IMR-90 (cell line): ENCODE measurements around the gene DAPK3. TPM values are rescaled to one million over a fixed set of nuclear protein-coding genes. Genes with fewer than 3 reads are reported as not detected.
A peak's percentile ranks its signal among the peaks of the same experiment; 100 is the strongest.
"Not testable (repeated sequence)": the region's sequence is repeated elsewhere in the genome, so short reads cannot be mapped to it uniquely, and the experiment has no call there.

Experiments
- ATAC-seq: fragments of 200-7000 bp; cut with Tn5 transposase; 2 replicates; pipeline ENCODE4 v1.9.1; 2020; ENCODE audit warnings: low read depth, mild to moderate bottlenecking, moderate library complexity
- BruUV-seq: library from RNA; stranded (reverse); fragments of 400-500 nt; replicated peaks from 2 replicates; lab custom pipeline; 2021; lab: Mats Ljungman, UMichigan
- CTCF ChIA-PET: fragments of 300-600 bp; formaldehyde crosslinking; extraction: SDS; loops from one replicate; lab custom pipeline; 2021; ENCODE audit warnings: antibody characterized with exemption; lab: Yijun Ruan, JAX
- POLR2A ChIA-PET: fragments of 300-600 bp; sonication (Branson Sonifier 250); formaldehyde crosslinking; loops from one replicate; lab custom pipeline; 2022; ENCODE audit warnings: antibody characterized with exemption; ENCODE audit not compliant: unreplicated experiment; lab: Charles Lee
- DNase-seq: peaks from one replicate; pipeline ENCODE4 v3.0.0; 2013
- H2AFZ ChIP-seq: replicated peaks from 2 replicates; pipeline ENCODE3; 2013; ENCODE audit warnings: low read length, mild to moderate bottlenecking; ENCODE audit not compliant: poor library complexity
- H2AK5ac ChIP-seq: 2 replicates; pipeline ENCODE4 v1.6.1; 2013; ENCODE audit warnings: low read depth, low read length, inconsistent platforms
- H2AK9ac ChIP-seq: replicated peaks from 2 replicates; pipeline ENCODE3; 2013; ENCODE audit warnings: mild to moderate bottlenecking, low read depth, low read length, moderate library complexity; ENCODE audit not compliant: poor library complexity
- H2BK120ac ChIP-seq: 2 replicates; pipeline ENCODE4 v1.6.1; 2013; ENCODE audit warnings: low read depth, low read length, inconsistent platforms
- H2BK15ac ChIP-seq: 3 replicates; pipeline ENCODE4 v1.6.1; 2013; ENCODE audit warnings: low read depth, low read length, inconsistent platforms
- H2BK20ac ChIP-seq: 2 replicates; pipeline ENCODE4 v1.6.1; 2013; ENCODE audit warnings: low read depth, mild to moderate bottlenecking, inconsistent platforms, low read length, moderate library complexity
- H2BK5ac ChIP-seq: 2 replicates; pipeline ENCODE4 v1.6.1; 2013; ENCODE audit warnings: mild to moderate bottlenecking, low read depth, low read length, inconsistent platforms; ENCODE audit not compliant: poor library complexity, severe bottlenecking
- H3K14ac ChIP-seq: replicated peaks from 2 replicates; pipeline ENCODE4 v1.6.1; 2013; ENCODE audit warnings: low read depth, low read length, inconsistent platforms
- H3K18ac ChIP-seq: 2 replicates; pipeline ENCODE4 v1.6.1; 2013; ENCODE audit warnings: low read depth, low read length, control low read depth
- H3K23ac ChIP-seq: 2 replicates; pipeline ENCODE4 v1.6.1; 2013; ENCODE audit warnings: low read depth, low read length, inconsistent platforms
- H3K27ac ChIP-seq: 2 replicates; pipeline ENCODE4 v1.5.1; 2013; ENCODE audit warnings: mild to moderate bottlenecking, control low read depth, low read length; ENCODE audit not compliant: insufficient read depth
- H3K27me3 ChIP-seq: 2 replicates; pipeline ENCODE4 v1.6.1; 2013; ENCODE audit warnings: low read length; ENCODE audit not compliant: control insufficient read depth, insufficient read depth
- H3K36me3 ChIP-seq: 2 replicates; pipeline ENCODE4 v1.6.1; 2013; ENCODE audit warnings: low read length, mixed read lengths; ENCODE audit not compliant: control insufficient read depth, insufficient read depth
- H3K4ac ChIP-seq: 2 replicates; pipeline ENCODE4 v1.6.1; 2013; ENCODE audit warnings: low read depth, low read length, inconsistent platforms
- H3K4me1 ChIP-seq: 2 replicates; pipeline ENCODE4 v1.6.1; 2013; ENCODE audit warnings: low read length, mixed read lengths; ENCODE audit not compliant: control insufficient read depth, insufficient read depth
- H3K4me2 ChIP-seq: 2 replicates; pipeline ENCODE4 v1.6.1; 2013; ENCODE audit warnings: low read depth, mild to moderate bottlenecking, control low read depth, low read length, moderate library complexity
- H3K4me3 ChIP-seq: 2 replicates; pipeline ENCODE4 v1.5.1; 2013; ENCODE audit warnings: low read depth, mild to moderate bottlenecking, control low read depth, low read length, moderate library complexity; ENCODE audit not compliant: insufficient read depth
- H3K56ac ChIP-seq: 2 replicates; pipeline ENCODE4 v1.6.1; 2013; ENCODE audit warnings: low read length, inconsistent platforms; ENCODE audit not compliant: insufficient read depth; ENCODE audit errors: extremely low read depth
- H3K79me1 ChIP-seq, 2 experiments: 2 replicates each; pipeline ENCODE4 v1.6.1; 2013; ENCODE audit warnings: low read length in 2 of 2, inconsistent platforms in 1 of 2, low read depth in 1 of 2
- H3K9ac ChIP-seq: 2 replicates; pipeline ENCODE4 v1.6.1; 2013; ENCODE audit warnings: low read depth, low read length, control low read depth
- H3K9me1 ChIP-seq: 2 replicates; pipeline ENCODE4 v1.6.1; 2013; ENCODE audit warnings: low read length, inconsistent platforms; ENCODE audit not compliant: insufficient read depth
- H3K9me3 ChIP-seq: 2 replicates; pipeline ENCODE4 v1.6.1; 2013; ENCODE audit warnings: low read length; ENCODE audit not compliant: control insufficient read depth, insufficient read depth
- H4K20me1 ChIP-seq: 2 replicates; pipeline ENCODE4 v1.6.1; 2013; ENCODE audit warnings: low read length, inconsistent platforms; ENCODE audit not compliant: insufficient read depth
- H4K5ac ChIP-seq: 2 replicates; pipeline ENCODE4 v1.6.1; 2013; ENCODE audit warnings: mild to moderate bottlenecking, low read depth, low read length, control low read depth
- H4K8ac ChIP-seq, 2 experiments: 2 replicates each; pipeline ENCODE4 v1.6.1; 2013; ENCODE audit warnings: low read depth in 2 of 2, low read length in 2 of 2, control low read depth in 1 of 2, inconsistent platforms in 1 of 2
- H4K91ac ChIP-seq: 2 replicates; pipeline ENCODE4 v1.6.1; 2013; ENCODE audit warnings: low read depth, low read length, inconsistent platforms; ENCODE audit not compliant: insufficient read depth
- CEBPB ChIP-seq: IDR thresholded peaks from 2 replicates; pipeline ENCODE4 v1.6.1; 2012; ENCODE audit warnings: low read depth, low read length, improper control_type of control experiment
- WGBS, 2 experiments: methylation state at CpG; one replicate each; pipeline versions ENCODE4 v1.1.5 to v1.1.7; 2013; ENCODE audit warnings: missing lambda C conversion rate in 2 of 2; ENCODE audit not compliant: insufficient read length in 1 of 2; ENCODE audit errors: extremely low coverage in 2 of 2; 5-methylcytosine and 5-hydroxymethylcytosine counted together
- dilution Hi-C: fragments of 300-500 bp; cut with HindIII; formaldehyde crosslinking; loops from one replicate; pipeline ENCODE4 v1.14.3; 2018; ENCODE audit warnings: low sequenced_read_pairs; ENCODE audit not compliant: unreplicated experiment
- in situ Hi-C: fragments of 300-500 bp; cut with MboI; formaldehyde crosslinking; loops from 3 replicates; pipeline ENCODE4 v1.14.3; 2019; ENCODE audit warnings: low sequenced_read_pairs, inconsistent platforms, mixed read lengths
- intact Hi-C: fragments of 100-400 bp; cut with micrococcal nuclease; formaldehyde crosslinking; loops from 2 replicates; pipeline ENCODE4 v1.10.0; 2022
- polyA plus RNA-seq, 3 experiments: library from polyadenylated mRNA; depleted of rRNA; stranded (reverse); fragments of >200 nt; gene quantifications; 2 replicates each; pipeline ENCODE4 v1.2.3, GENCODE V29; 2012; ENCODE audit warnings: low replicate concordance in 1 of 3
- total RNA-seq: library from RNA; depleted of rRNA; stranded (reverse); fragments of >200 nt; gene quantifications from 2 replicates; pipeline ENCODE4 v1.2.3, GENCODE V29; 2012

DAPK3 gene
- total and polyA plus RNA-seq, 2 of the 4 experiments (the other 2 are of a cell fraction), result 145 to 188 TPM

DNA sequence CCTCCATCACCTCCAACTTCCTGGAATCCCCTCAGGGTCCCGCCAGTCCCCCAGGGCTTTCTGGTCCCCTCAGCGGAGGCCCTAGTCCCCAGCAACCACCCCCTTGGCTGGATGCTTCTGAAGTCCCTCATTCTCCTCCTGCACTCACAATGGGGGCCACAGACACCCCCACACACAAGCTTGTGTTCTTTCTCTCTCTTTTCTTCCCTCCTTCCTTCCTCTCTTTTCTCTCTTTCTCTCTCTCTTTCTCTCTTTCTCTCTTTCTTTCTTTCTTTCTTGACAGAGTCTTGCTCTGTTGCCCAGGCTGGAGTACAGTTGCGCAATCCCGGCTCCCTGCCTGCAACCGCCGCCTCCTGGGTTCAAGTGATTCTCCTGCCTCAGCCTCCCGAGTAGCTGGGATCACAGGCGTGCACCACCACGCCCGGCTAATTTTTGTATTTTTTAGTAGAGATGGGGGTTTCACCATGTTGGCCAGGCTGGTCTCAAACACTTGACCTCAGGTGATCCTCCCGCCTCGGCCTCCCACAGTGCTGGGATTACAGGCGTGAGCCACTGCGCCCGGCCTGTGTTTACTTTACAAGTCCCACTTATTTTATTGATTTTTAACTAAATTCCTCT is 23.5 kb downstream of the DAPK3 start:
- WGBS, 2 experiments, result 54% methylated on average over 2 of the region's 15 CpGs; no CpG with 5 or more reads in 1 of the 2 experiments
- H3K9me3 ChIP-seq, H3K36me3 ChIP-seq, ATAC-seq, H3K4me1 ChIP-seq, H4K8ac ChIP-seq, in situ Hi-C loops, H3K14ac ChIP-seq, H3K56ac ChIP-seq, H3K4me3 ChIP-seq, H2AK5ac ChIP-seq, H2AK9ac ChIP-seq, H3K9ac ChIP-seq, dilution Hi-C loops, H2BK15ac ChIP-seq, H3K27me3 ChIP-seq, intact Hi-C loops, H3K4me2 ChIP-seq, H4K91ac ChIP-seq, DNase-seq, H3K23ac ChIP-seq, H3K9me1 ChIP-seq, H2BK20ac ChIP-seq, H3K4ac ChIP-seq, H3K27ac ChIP-seq, H3K18ac ChIP-seq, H2BK120ac ChIP-seq, CTCF ChIA-PET, BruUV-seq, H4K5ac ChIP-seq, H2BK5ac ChIP-seq, H3K79me1 ChIP-seq, H2AFZ ChIP-seq: not testable (repeated sequence)
- H4K20me1 ChIP-seq, result peaks cover 10% of the 10 kb centered on the region; the same call in 1 of the 2 replicates
- POLR2A ChIA-PET, result interaction anchor here (0.6 kb wide), 1 partner anchor 8 kb away, joined by 3 read pairs; no protein-coding TSS in a partner anchor
- TF ChIP-seq CEBPB, result peak; percentile 66
